Measurements from ENCODE around the gene MLLT6.

- no peak for TF ChIP-seq CTCF (IDR thresholded peaks at IDR 0.05; ENCODE audit: insufficient read depth, low read depth, low read length)
- TF ChIP-seq EZH2 (IDR thresholded peaks at IDR 0.05; ENCODE audit: insufficient read depth, low read length), result no peak
These were observed 61.3 kb downstream of the MLLT6 start for GRCh38 chr17:38766341-38766740.

Measured in astrocyte (in vitro differentiated cells and primary cell).